GM18511 (cell line): ENCODE data around the gene LCAT.
A peak's percentile ranks its signal among the peaks of the same experiment; 100 is the strongest.

Source experiments
- ATAC-seq: cut with Tn5 transposase; IDR thresholded peaks from one replicate; pipeline ENCODE4 v1.9.1; 2021; ENCODE audit warnings: mild to moderate bottlenecking, moderate library complexity; ENCODE audit not compliant: unreplicated experiment

LCAT gene

GRCh38 chr16:67969254-67970039 lies 25.5 kb upstream of the LCAT start:
- ATAC-seq, result peak; percentile 11

GRCh38 chr16:67968400-67969253 lies 24.7 kb upstream of the LCAT start, which contains the start of gene SLC12A4:
TSS of gene SLC12A4 (minus strand) at chr16:67968637. CDS start at chr16:67968553, 84 bp downstream.
- ATAC-seq, result peak; percentile 83

- ATAC-seq, result peak; percentile 40
Measured at GRCh38 chr16:67967958-67968399, 24.1 kb upstream of the LCAT start.

- peak; percentile 11 for ATAC-seq
Measured at GRCh38 chr16:67967183-67967957, 23.4 kb upstream of the LCAT start.

- ATAC-seq, result no peak
Measured at GRCh38 chr16:67966549-67967182, 22.7 kb upstream of the LCAT start.

GRCh38 chr16:67965668-67966548 lies 22.0 kb upstream of the LCAT start:
- no peak for ATAC-seq

- no peak for ATAC-seq
Measured at GRCh38 chr16:67964477-67965131, 20.7 kb upstream of the LCAT start.

GRCh38 chr16:67963662-67964321 lies 19.9 kb upstream of the LCAT start:
- no peak for ATAC-seq

GRCh38 chr16:67963292-67963661 lies 19.4 kb upstream of the LCAT start:
- no peak for ATAC-seq

GRCh38 chr16:67962135-67962534 lies 18.2 kb upstream of the LCAT start:
- no peak for ATAC-seq

- ATAC-seq, result no peak
Measured at GRCh38 chr16:67961551-67961957, 17.6 kb upstream of the LCAT start.

- ATAC-seq, result no peak
Measured at GRCh38 chr16:67959536-67960329, 15.8 kb upstream of the LCAT start.

GRCh38 chr16:67957622-67958021 lies 13.7 kb upstream of the LCAT start:
- ATAC-seq, result no peak

GRCh38 chr16:67954421-67955196 lies 10.7 kb upstream of the LCAT start:
- ATAC-seq, result no peak

GRCh38 chr16:67953641-67954375 lies 9.9 kb upstream of the LCAT start:
- no peak for ATAC-seq

GRCh38 chr16:67951485-67951884 lies 7.6 kb upstream of the LCAT start:
- ATAC-seq, result no peak
